Right atrium auricular region (tissue), 2 donors: ENCODE results near the gene MAPKBP1. TPM values are rescaled to one million over a fixed set of nuclear protein-coding genes. Genes with fewer than 3 reads are reported as not detected.

Source experiments
- DNase-seq: peaks from one replicate; pipeline ENCODE4 v3.0.0-alpha.2; 2019; ENCODE audit warnings: low spot score
- H3K27ac ChIP-seq, 2 donors: fragments of 200-600 bp; sonication (generic); 1 replicate in 1 of 2; 2 replicates in 1 of 2; pipeline ENCODE4 v1.5.1; 2016 to 2019
- H3K27me3 ChIP-seq, 2 donors: fragments of 200-600 bp; sonication (generic); one replicate each; pipeline versions ENCODE4 v1.5.1 to v1.6.0; 2017 to 2019
- H3K36me3 ChIP-seq: fragments of 200-600 bp; sonication (generic); one replicate; pipeline ENCODE4 v1.5.1; 2016
- H3K4me1 ChIP-seq, 2 donors: fragments of 200-600 bp; sonication (generic); one replicate each; pipeline versions ENCODE4 v1.5.1 to v1.6.0; 2017 to 2019
- H3K4me3 ChIP-seq, 2 donors: fragments of 200-600 bp; sonication (generic); 1 replicate in 1 of 2; 2 replicates in 1 of 2; pipeline ENCODE4 v1.5.1; 2017 to 2019; ENCODE audit warnings: mild to moderate bottlenecking in 1 of 2, moderate library complexity in 1 of 2
- H3K9me3 ChIP-seq, 2 donors: fragments of 200-600 bp; sonication (generic); one replicate each; pipeline ENCODE4 v1.5.1; 2019
- CTCF ChIP-seq, 2 donors: fragments of 200-600 bp; sonication (generic); IDR thresholded peaks; one replicate each; pipeline ENCODE4 v1.5.1; 2019; ENCODE audit warnings: antibody characterized with exemption in 2 of 2
- total RNA-seq, 2 donors: library from RNA; depleted of rRNA; stranded (reverse); fragments of >200 nt; gene quantifications; one replicate each; pipeline ENCODE4 v1.1.0, GENCODE V29; 2016

The MAPKBP1 gene
- total RNA-seq, 2 donors from 2014 or later = 10.5 TPM

GRCh38 chr15:41871175-41871905 is 97.1 kb downstream of the MAPKBP1 start:
- H3K27ac ChIP-seq = no peak overlapping the region

GRCh38 chr15:41872166-41872747 is 98.0 kb downstream of the MAPKBP1 start:
- no peaks in the 10 kb centered on the region for H3K27me3 ChIP-seq
- no peaks in the 10 kb centered on the region for H3K9me3 ChIP-seq
- no peak overlapping the region for H3K27ac ChIP-seq
- H3K4me3 ChIP-seq = no peak overlapping the region
- TF ChIP-seq CTCF (IDR thresholded peaks at IDR 0.05) = no peak
- H3K4me1 ChIP-seq = no peaks in the 10 kb centered on the region
- no peak for DNase-seq
- no peaks in the 10 kb centered on the region for H3K36me3 ChIP-seq

More at GRCh38 chr15:41871175-41871905, 97.1 kb downstream of the MAPKBP1 start:
- TF ChIP-seq CTCF (IDR thresholded peaks at IDR 0.05) = no peak
- DNase-seq = no peak
- Histone ChIP-seq H3K27me3 (no peaks in the 10 kb centered on the region), H3K4me3 (no peak overlapping the region), H3K9me3 (no peaks in the 10 kb centered on the region), H3K36me3 (no peaks in the 10 kb centered on the region), H3K4me1 (no peaks in the 10 kb centered on the region)

GRCh38 chr15:41873711-41874110 is 99.4 kb downstream of the MAPKBP1 start:
- no peak for DNase-seq
- no peak for TF ChIP-seq CTCF (IDR thresholded peaks at IDR 0.05)

GRCh38 chr15:41874736-41875135 is 100.5 kb downstream of the MAPKBP1 start:
- peaks cover 0 to 7% of the 10 kb centered on the region in 2 donors for H3K4me1 ChIP-seq
- no peaks in the 10 kb centered on the region for H3K36me3 ChIP-seq
- H3K4me3 ChIP-seq = no peak overlapping the region
- DNase-seq = no peak
- H3K27me3 ChIP-seq = no peaks in the 10 kb centered on the region
- H3K9me3 ChIP-seq = no peaks in the 10 kb centered on the region
- no peak overlapping the region for H3K27ac ChIP-seq
- TF ChIP-seq CTCF (IDR thresholded peaks at IDR 0.05) = no peak

More at GRCh38 chr15:41873711-41874110, 99.4 kb downstream of the MAPKBP1 start:
- Histone ChIP-seq H3K27me3 (no peaks in the 10 kb centered on the region), H3K4me1 (peaks cover 0 to 7% of the 10 kb centered on the region in 2 donors), H3K9me3 (no peaks in the 10 kb centered on the region), H3K4me3 (no peak overlapping the region), H3K36me3 (no peaks in the 10 kb centered on the region), H3K27ac (no peak overlapping the region)

- H3K9me3 ChIP-seq = no peaks in the 10 kb centered on the region
- no peaks in the 10 kb centered on the region for H3K36me3 ChIP-seq
- no peak overlapping the region for H3K4me3 ChIP-seq
- TF ChIP-seq CTCF (IDR thresholded peaks at IDR 0.05) = no peak
- peaks cover 0 to 7% of the 10 kb centered on the region in 2 donors for H3K4me1 ChIP-seq
- DNase-seq = no peak
- H3K27me3 ChIP-seq = no peaks in the 10 kb centered on the region
- no peak overlapping the region for H3K27ac ChIP-seq
Measured at GRCh38 chr15:41876007-41876406, 101.7 kb downstream of the MAPKBP1 start.
